GM12801 (cell line): ENCODE data around the gene ZBTB16.

Source experiments
- TF ChIP-seq, protein P1 (sequence below): IDR thresholded peaks from one replicate; pipeline ENCODE4 v1.5.1; 2011; ENCODE audit warnings: control low read depth; ENCODE audit not compliant: insufficient read length; ENCODE audit errors: extremely low read depth

The ZBTB16 gene

DNA sequence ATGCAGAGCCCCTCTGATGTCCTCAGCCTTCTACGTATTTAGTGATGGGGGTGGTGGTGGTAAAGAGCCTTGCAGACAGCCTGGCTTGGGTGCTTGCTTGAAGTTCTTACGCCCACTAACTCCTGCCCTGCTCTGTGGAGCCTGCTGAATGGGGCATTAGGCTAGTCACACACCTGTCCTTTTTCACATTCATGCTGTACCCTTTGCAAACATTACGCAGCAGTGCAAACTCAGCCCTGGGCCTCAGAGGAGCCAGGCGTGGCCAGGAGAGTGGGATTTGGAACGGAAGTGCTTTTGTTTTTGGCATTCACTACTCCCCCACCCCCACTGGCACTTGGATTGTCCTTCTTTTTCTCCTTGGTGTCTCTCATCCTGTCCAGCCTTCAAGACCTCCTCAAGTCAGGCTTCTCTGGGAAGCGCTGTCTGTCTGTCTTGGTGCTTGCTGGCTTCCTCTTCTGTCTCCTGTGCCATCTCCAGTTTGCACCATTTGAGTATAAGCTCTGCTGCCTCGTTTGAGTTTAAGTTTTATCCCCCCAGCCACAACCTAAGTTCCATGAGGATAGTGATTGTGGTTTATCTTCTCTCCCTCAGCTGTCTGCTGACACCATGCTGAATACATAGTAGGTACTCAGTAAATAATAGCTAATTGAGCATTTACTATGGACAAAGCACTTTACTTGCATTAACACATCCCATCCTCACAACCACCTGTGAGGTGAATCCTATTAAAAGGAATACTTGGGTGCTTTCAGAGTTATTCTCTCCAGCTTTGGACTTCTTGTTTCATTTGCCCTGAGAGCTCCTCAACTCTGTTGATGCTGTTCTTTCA, 26.7 kb downstream of the ZBTB16 start:
- TF ChIP-seq, protein P1, sequence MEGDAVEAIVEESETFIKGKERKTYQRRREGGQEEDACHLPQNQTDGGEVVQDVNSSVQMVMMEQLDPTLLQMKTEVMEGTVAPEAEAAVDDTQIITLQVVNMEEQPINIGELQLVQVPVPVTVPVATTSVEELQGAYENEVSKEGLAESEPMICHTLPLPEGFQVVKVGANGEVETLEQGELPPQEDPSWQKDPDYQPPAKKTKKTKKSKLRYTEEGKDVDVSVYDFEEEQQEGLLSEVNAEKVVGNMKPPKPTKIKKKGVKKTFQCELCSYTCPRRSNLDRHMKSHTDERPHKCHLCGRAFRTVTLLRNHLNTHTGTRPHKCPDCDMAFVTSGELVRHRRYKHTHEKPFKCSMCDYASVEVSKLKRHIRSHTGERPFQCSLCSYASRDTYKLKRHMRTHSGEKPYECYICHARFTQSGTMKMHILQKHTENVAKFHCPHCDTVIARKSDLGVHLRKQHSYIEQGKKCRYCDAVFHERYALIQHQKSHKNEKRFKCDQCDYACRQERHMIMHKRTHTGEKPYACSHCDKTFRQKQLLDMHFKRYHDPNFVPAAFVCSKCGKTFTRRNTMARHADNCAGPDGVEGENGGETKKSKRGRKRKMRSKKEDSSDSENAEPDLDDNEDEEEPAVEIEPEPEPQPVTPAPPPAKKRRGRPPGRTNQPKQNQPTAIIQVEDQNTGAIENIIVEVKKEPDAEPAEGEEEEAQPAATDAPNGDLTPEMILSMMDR = no peak

DNA sequence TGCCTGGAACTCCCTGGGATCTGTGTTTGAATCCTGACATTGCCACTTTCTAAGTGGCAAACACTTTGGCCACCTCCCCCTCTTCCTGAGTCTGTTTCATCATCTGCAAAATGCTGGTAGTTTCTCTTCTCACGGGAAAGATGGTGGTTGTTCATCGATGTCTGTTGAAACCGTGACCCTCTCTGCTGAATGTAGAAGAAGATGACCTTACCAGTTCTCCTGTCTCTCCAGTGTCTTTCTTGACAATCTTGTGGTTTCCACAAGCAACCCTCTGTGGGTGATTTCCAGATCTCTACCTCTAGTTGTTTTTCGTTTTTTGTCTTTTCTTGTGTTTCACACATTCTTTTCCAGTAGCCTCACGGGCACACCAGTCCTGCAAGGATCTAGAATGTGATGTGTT, 27.5 kb downstream of the ZBTB16 start:
- TF ChIP-seq, protein P1 = no peak

GRCh38 chr11:114088216-114088615, 28.7 kb downstream of the ZBTB16 start:
- TF ChIP-seq, protein P1 = no peak

- TF ChIP-seq, protein P1 = no peak
Observed at GRCh38 chr11:114088836-114089235, 29.3 kb downstream of the ZBTB16 start.

- TF ChIP-seq, protein P1 = no peak
Observed at GRCh38 chr11:114089748-114090147, 30.2 kb downstream of the ZBTB16 start.

GRCh38 chr11:114090225-114090910, 30.9 kb downstream of the ZBTB16 start:
- TF ChIP-seq, protein P1 = no peak

- TF ChIP-seq, protein P1 = no peak
Observed at GRCh38 chr11:114090976-114091375, 31.5 kb downstream of the ZBTB16 start.
